Skin of body (tissue), 3 donors: ENCODE data around the gene BTNL2. TPM values are rescaled to one million over a fixed set of nuclear protein-coding genes. Genes with fewer than 3 reads are reported as not detected.
"Not testable (repeated sequence)": the region's sequence is repeated elsewhere in the genome, so short reads cannot be mapped to it uniquely, and the experiment has no call there.

Source experiments
- DNase-seq: peaks from one replicate; lab custom pipeline; 2025; lab: John Stamatoyannopoulos, UW
- small RNA-seq: library from RNA; depleted of rRNA; stranded (forward); fragments of <200 nt; gene quantifications from one replicate; pipeline ENCODE3, GENCODE V24; 2014; ENCODE audit warnings: low replicate concordance
- total RNA-seq: library from RNA; depleted of rRNA; stranded (reverse); fragments of >200 nt; gene quantifications from one replicate; pipeline ENCODE4 v1.2.3, GENCODE V29; 2014

The BTNL2 gene
- total RNA-seq, 1 donor from 2014 or later, result not detected

- no peak for DNase-seq
Measured at GRCh38 chr6:32370505-32370904, 36.5 kb downstream of the BTNL2 start.

- no peak for DNase-seq
Measured at GRCh38 chr6:32369660-32370059, 37.3 kb downstream of the BTNL2 start.

GRCh38 chr6:32367644-32368043 lies 39.3 kb downstream of the BTNL2 start:
- DNase-seq, result no peak

GRCh38 chr6:32359225-32359624 lies 47.8 kb downstream of the BTNL2 start:
- not testable (repeated sequence) for DNase-seq

- DNase-seq, result not testable (repeated sequence)
Measured at GRCh38 chr6:32358548-32358947, 48.4 kb downstream of the BTNL2 start.

GRCh38 chr6:32355018-32355417 lies 52.0 kb downstream of the BTNL2 start:
- no peak for DNase-seq

GRCh38 chr6:32353348-32353747 lies 53.6 kb downstream of the BTNL2 start:
- DNase-seq, result no peak

Small RNA genes lying within 50 kb of the gene (small RNA-seq; reads per million reads assigned to genes)
- not detected for gene RNU6-603P

Other genes starting within 250 kb of the BTNL2 start
- gene EGFL8, start 242.6 kb downstream of the BTNL2 start, total RNA-seq, result 17.2 TPM
- 13.6 TPM for gene AGPAT1, start 231.1 kb downstream of the BTNL2 start, total RNA-seq
- gene RNF5, start 228.8 kb downstream of the BTNL2 start, total RNA-seq, result 28.5 TPM
- 2.7 TPM for gene AGER, start 222.9 kb downstream of the BTNL2 start, total RNA-seq
- 51.6 TPM for gene PBX2, start 217.0 kb downstream of the BTNL2 start, total RNA-seq
- 4.1 TPM for gene GPSM3, start 214.5 kb downstream of the BTNL2 start, total RNA-seq
- 8.1 TPM for gene NOTCH4, start 183.1 kb downstream of the BTNL2 start, total RNA-seq
- gene TSBP1, start 35.3 kb downstream of the BTNL2 start, total RNA-seq, result not detected
- gene HLA-DRA, start 32.7 kb upstream of the BTNL2 start, total RNA-seq, result 92.8 TPM
- gene HLA-DRB5, start 123.1 kb upstream of the BTNL2 start, total RNA-seq, result 0.79 TPM
- 20.7 TPM for gene HLA-DRB1, start 182.7 kb upstream of the BTNL2 start, total RNA-seq
- gene HLA-DQA1, start 230.2 kb upstream of the BTNL2 start, total RNA-seq, result 3.2 TPM